IMR-90 (cell line): ENCODE results near the gene GRID1. TPM values are rescaled to one million over a fixed set of nuclear protein-coding genes. Genes with fewer than 3 reads are reported as not detected.

Experiments
- ATAC-seq: fragments of 200-7000 bp; cut with Tn5 transposase; 2 replicates; pipeline ENCODE4 v1.9.1; 2020; ENCODE audit warnings: low read depth, mild to moderate bottlenecking, moderate library complexity
- BruUV-seq: library from RNA; stranded (reverse); fragments of 400-500 nt; replicated peaks from 2 replicates; lab custom pipeline; 2021; lab: Mats Ljungman, UMichigan
- CTCF ChIA-PET: fragments of 300-600 bp; formaldehyde crosslinking; extraction: SDS; loops from one replicate; lab custom pipeline; 2021; ENCODE audit warnings: antibody characterized with exemption; lab: Yijun Ruan, JAX
- POLR2A ChIA-PET: fragments of 300-600 bp; sonication (Branson Sonifier 250); formaldehyde crosslinking; loops from one replicate; lab custom pipeline; 2022; ENCODE audit warnings: antibody characterized with exemption; ENCODE audit not compliant: unreplicated experiment; lab: Charles Lee
- DNase-seq: peaks from one replicate; pipeline ENCODE4 v3.0.0; 2013
- H2AFZ ChIP-seq: replicated peaks from 2 replicates; pipeline ENCODE3; 2013; ENCODE audit warnings: low read length, mild to moderate bottlenecking; ENCODE audit not compliant: poor library complexity
- H2AK5ac ChIP-seq: 2 replicates; pipeline ENCODE4 v1.6.1; 2013; ENCODE audit warnings: low read depth, low read length, inconsistent platforms
- H2AK9ac ChIP-seq: replicated peaks from 2 replicates; pipeline ENCODE3; 2013; ENCODE audit warnings: mild to moderate bottlenecking, low read depth, low read length, moderate library complexity; ENCODE audit not compliant: poor library complexity
- H2BK120ac ChIP-seq: 2 replicates; pipeline ENCODE4 v1.6.1; 2013; ENCODE audit warnings: low read depth, low read length, inconsistent platforms
- H2BK15ac ChIP-seq: 3 replicates; pipeline ENCODE4 v1.6.1; 2013; ENCODE audit warnings: low read depth, low read length, inconsistent platforms
- H2BK20ac ChIP-seq: 2 replicates; pipeline ENCODE4 v1.6.1; 2013; ENCODE audit warnings: low read depth, mild to moderate bottlenecking, inconsistent platforms, low read length, moderate library complexity
- H2BK5ac ChIP-seq: 2 replicates; pipeline ENCODE4 v1.6.1; 2013; ENCODE audit warnings: mild to moderate bottlenecking, low read depth, low read length, inconsistent platforms; ENCODE audit not compliant: poor library complexity, severe bottlenecking
- H3K14ac ChIP-seq: replicated peaks from 2 replicates; pipeline ENCODE4 v1.6.1; 2013; ENCODE audit warnings: low read depth, low read length, inconsistent platforms
- H3K18ac ChIP-seq: 2 replicates; pipeline ENCODE4 v1.6.1; 2013; ENCODE audit warnings: low read depth, low read length, control low read depth
- H3K23ac ChIP-seq: 2 replicates; pipeline ENCODE4 v1.6.1; 2013; ENCODE audit warnings: low read depth, low read length, inconsistent platforms
- H3K27ac ChIP-seq: 2 replicates; pipeline ENCODE4 v1.5.1; 2013; ENCODE audit warnings: mild to moderate bottlenecking, control low read depth, low read length; ENCODE audit not compliant: insufficient read depth
- H3K27me3 ChIP-seq: 2 replicates; pipeline ENCODE4 v1.6.1; 2013; ENCODE audit warnings: low read length; ENCODE audit not compliant: control insufficient read depth, insufficient read depth
- H3K36me3 ChIP-seq: 2 replicates; pipeline ENCODE4 v1.6.1; 2013; ENCODE audit warnings: low read length, mixed read lengths; ENCODE audit not compliant: control insufficient read depth, insufficient read depth
- H3K4ac ChIP-seq: 2 replicates; pipeline ENCODE4 v1.6.1; 2013; ENCODE audit warnings: low read depth, low read length, inconsistent platforms
- H3K4me1 ChIP-seq: 2 replicates; pipeline ENCODE4 v1.6.1; 2013; ENCODE audit warnings: low read length, mixed read lengths; ENCODE audit not compliant: control insufficient read depth, insufficient read depth
- H3K4me2 ChIP-seq: 2 replicates; pipeline ENCODE4 v1.6.1; 2013; ENCODE audit warnings: low read depth, mild to moderate bottlenecking, control low read depth, low read length, moderate library complexity
- H3K4me3 ChIP-seq: 2 replicates; pipeline ENCODE4 v1.5.1; 2013; ENCODE audit warnings: low read depth, mild to moderate bottlenecking, control low read depth, low read length, moderate library complexity; ENCODE audit not compliant: insufficient read depth
- H3K56ac ChIP-seq: 2 replicates; pipeline ENCODE4 v1.6.1; 2013; ENCODE audit warnings: low read length, inconsistent platforms; ENCODE audit not compliant: insufficient read depth; ENCODE audit errors: extremely low read depth
- H3K79me1 ChIP-seq, 2 experiments: 2 replicates each; pipeline ENCODE4 v1.6.1; 2013; ENCODE audit warnings: low read length in 2 of 2, inconsistent platforms in 1 of 2, low read depth in 1 of 2
- H3K9ac ChIP-seq: 2 replicates; pipeline ENCODE4 v1.6.1; 2013; ENCODE audit warnings: low read depth, low read length, control low read depth
- H3K9me1 ChIP-seq: 2 replicates; pipeline ENCODE4 v1.6.1; 2013; ENCODE audit warnings: low read length, inconsistent platforms; ENCODE audit not compliant: insufficient read depth
- H3K9me3 ChIP-seq: 2 replicates; pipeline ENCODE4 v1.6.1; 2013; ENCODE audit warnings: low read length; ENCODE audit not compliant: control insufficient read depth, insufficient read depth
- H4K20me1 ChIP-seq: 2 replicates; pipeline ENCODE4 v1.6.1; 2013; ENCODE audit warnings: low read length, inconsistent platforms; ENCODE audit not compliant: insufficient read depth
- H4K5ac ChIP-seq: 2 replicates; pipeline ENCODE4 v1.6.1; 2013; ENCODE audit warnings: mild to moderate bottlenecking, low read depth, low read length, control low read depth
- H4K8ac ChIP-seq, 2 experiments: 2 replicates each; pipeline ENCODE4 v1.6.1; 2013; ENCODE audit warnings: low read depth in 2 of 2, low read length in 2 of 2, control low read depth in 1 of 2, inconsistent platforms in 1 of 2
- H4K91ac ChIP-seq: 2 replicates; pipeline ENCODE4 v1.6.1; 2013; ENCODE audit warnings: low read depth, low read length, inconsistent platforms; ENCODE audit not compliant: insufficient read depth
- CEBPB ChIP-seq: IDR thresholded peaks from 2 replicates; pipeline ENCODE4 v1.6.1; 2012; ENCODE audit warnings: low read depth, low read length, improper control_type of control experiment
- SMC3 ChIP-seq: fragments of 150-350 bp; IDR thresholded peaks from 2 replicates; pipeline ENCODE4 v1.6.1; 2016; ENCODE audit warnings: low read depth, mild to moderate bottlenecking, antibody characterized with exemption, low read length, moderate library complexity
- WGBS, 2 experiments: methylation state at CpG; one replicate each; pipeline versions ENCODE4 v1.1.5 to v1.1.7; 2013; ENCODE audit warnings: missing lambda C conversion rate in 2 of 2; ENCODE audit not compliant: insufficient read length in 1 of 2; ENCODE audit errors: extremely low coverage in 2 of 2; 5-methylcytosine and 5-hydroxymethylcytosine counted together
- dilution Hi-C: fragments of 300-500 bp; cut with HindIII; formaldehyde crosslinking; loops from one replicate; pipeline ENCODE4 v1.14.3; 2018; ENCODE audit warnings: low sequenced_read_pairs; ENCODE audit not compliant: unreplicated experiment
- in situ Hi-C: fragments of 300-500 bp; cut with MboI; formaldehyde crosslinking; loops from 3 replicates; pipeline ENCODE4 v1.14.3; 2019; ENCODE audit warnings: low sequenced_read_pairs, inconsistent platforms, mixed read lengths
- intact Hi-C: fragments of 100-400 bp; cut with micrococcal nuclease; formaldehyde crosslinking; loops from 2 replicates; pipeline ENCODE4 v1.10.0; 2022
- polyA plus RNA-seq, 3 experiments: library from polyadenylated mRNA; depleted of rRNA; stranded (reverse); fragments of >200 nt; gene quantifications; 2 replicates each; pipeline ENCODE4 v1.2.3, GENCODE V29; 2012; ENCODE audit warnings: low replicate concordance in 1 of 3
- total RNA-seq: library from RNA; depleted of rRNA; stranded (reverse); fragments of >200 nt; gene quantifications from 2 replicates; pipeline ENCODE4 v1.2.3, GENCODE V29; 2012

GRID1 gene
- total and polyA plus RNA-seq, 2 of the 4 experiments (the other 2 are of a cell fraction): not detected

- H3K14ac ChIP-seq: no peak overlapping the region
- no peak overlapping the region for H2BK5ac ChIP-seq
- no peak overlapping the region for H2AFZ ChIP-seq
- H3K27ac ChIP-seq: no peak overlapping the region
- H4K91ac ChIP-seq: no peak overlapping the region
- no peak overlapping the region for H2AK5ac ChIP-seq
- dilution Hi-C loops: no loop called here
- H4K5ac ChIP-seq: no peak overlapping the region
- no peak overlapping the region for H3K4me2 ChIP-seq
- H2BK20ac ChIP-seq: no peak overlapping the region
- ATAC-seq (no peak), DNase-seq (no peak)
- in situ Hi-C loops: no loop called here
- no peak overlapping the region for H4K8ac ChIP-seq
- no peaks in the 10 kb centered on the region for H3K4me1 ChIP-seq
- H3K56ac ChIP-seq: no peak overlapping the region
- no peaks in the 10 kb centered on the region for H3K36me3 ChIP-seq
- H3K9me1 ChIP-seq: no peaks in the 10 kb centered on the region
- no peak overlapping the region for H3K23ac ChIP-seq
- H3K27me3 ChIP-seq: no peaks in the 10 kb centered on the region
- H3K9ac ChIP-seq: no peak overlapping the region
- POLR2A ChIA-PET: no interaction called here
- CTCF ChIA-PET: no interaction called here
- H2BK15ac ChIP-seq: no peak overlapping the region
- H3K4me3 ChIP-seq: no peak overlapping the region
- no peaks in the 10 kb centered on the region for H3K79me1 ChIP-seq
- no TSS peak for BruUV-seq
- H3K18ac ChIP-seq: no peak overlapping the region
- peaks cover 5% of the 10 kb centered on the region for H3K9me3 ChIP-seq
- no CpG with 5 or more reads among the region's 3 CpGs for WGBS, 2 experiments
- no peak overlapping the region for H2AK9ac ChIP-seq
- no peak overlapping the region for H3K4ac ChIP-seq
- H2BK120ac ChIP-seq: no peak overlapping the region
- TF ChIP-seq CEBPB (peak; percentile 45; the same call in 1 of the 2 replicates), SMC3 (no peak)
- intact Hi-C loops: no loop called here
- no peaks in the 10 kb centered on the region for H4K20me1 ChIP-seq
These were observed 478.6 kb downstream of the GRID1 start for GRCh38 chr10:85888004-85888403.
